ENCODE measurements around the gene SLC25A42.
"Not testable (repeated sequence)": the region's sequence is repeated elsewhere in the genome, so short reads cannot be mapped to it uniquely, and the experiment has no call there.

SLC25A42 gene

DNA sequence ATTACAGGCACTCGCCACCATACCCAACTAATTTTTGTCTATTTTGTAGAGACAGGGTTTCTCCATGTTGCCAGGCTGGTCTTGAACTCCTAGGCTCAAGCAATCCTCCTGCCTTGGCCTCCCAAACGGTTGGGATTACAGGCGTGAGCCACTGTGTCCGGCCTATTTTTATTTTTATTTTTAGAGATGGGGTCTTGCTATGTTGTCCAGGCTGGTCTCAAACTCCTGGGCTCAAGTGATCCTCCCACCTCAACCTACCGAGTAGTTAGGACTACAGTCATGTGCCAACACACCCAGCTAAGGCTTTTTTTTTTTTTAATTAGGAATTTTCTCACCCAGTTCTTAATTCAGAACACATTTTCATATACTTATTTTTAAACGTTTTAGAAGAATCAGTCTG, 71.9 kb downstream of the SLC25A42 start:
- not testable (repeated sequence) for DNase-seq (ENCODE audit: low read depth in 2 of 2)

DNA sequence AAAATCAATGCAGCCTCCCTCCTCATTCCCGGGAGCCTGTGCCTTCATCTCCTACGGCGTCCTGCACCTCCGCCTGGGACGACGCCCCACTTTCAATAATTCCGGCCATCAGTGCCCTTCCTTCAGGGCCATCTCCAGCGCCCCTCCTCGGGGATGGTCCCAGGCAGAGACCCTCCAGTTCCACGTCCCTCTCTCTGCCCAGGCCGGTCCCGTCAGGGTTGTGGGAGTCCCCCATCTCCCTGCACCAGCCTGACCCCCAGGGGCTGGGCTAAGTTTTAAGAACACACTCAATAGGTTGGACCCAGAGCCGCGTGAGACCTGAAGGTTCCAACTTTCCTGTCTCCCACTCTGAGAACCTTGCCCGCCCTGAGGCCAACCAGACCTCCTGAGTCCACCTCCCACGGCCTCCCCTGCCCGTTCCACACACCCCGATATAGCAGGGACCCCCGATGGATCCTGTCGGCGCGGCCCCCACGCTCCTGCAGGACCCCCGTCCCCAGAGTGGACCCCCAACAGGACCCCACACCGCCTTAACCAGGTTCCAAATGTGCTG, 73.8 kb downstream of the SLC25A42 start:
- DNase-seq (ENCODE audit: low read depth in 2 of 2), result no peak

DNA sequence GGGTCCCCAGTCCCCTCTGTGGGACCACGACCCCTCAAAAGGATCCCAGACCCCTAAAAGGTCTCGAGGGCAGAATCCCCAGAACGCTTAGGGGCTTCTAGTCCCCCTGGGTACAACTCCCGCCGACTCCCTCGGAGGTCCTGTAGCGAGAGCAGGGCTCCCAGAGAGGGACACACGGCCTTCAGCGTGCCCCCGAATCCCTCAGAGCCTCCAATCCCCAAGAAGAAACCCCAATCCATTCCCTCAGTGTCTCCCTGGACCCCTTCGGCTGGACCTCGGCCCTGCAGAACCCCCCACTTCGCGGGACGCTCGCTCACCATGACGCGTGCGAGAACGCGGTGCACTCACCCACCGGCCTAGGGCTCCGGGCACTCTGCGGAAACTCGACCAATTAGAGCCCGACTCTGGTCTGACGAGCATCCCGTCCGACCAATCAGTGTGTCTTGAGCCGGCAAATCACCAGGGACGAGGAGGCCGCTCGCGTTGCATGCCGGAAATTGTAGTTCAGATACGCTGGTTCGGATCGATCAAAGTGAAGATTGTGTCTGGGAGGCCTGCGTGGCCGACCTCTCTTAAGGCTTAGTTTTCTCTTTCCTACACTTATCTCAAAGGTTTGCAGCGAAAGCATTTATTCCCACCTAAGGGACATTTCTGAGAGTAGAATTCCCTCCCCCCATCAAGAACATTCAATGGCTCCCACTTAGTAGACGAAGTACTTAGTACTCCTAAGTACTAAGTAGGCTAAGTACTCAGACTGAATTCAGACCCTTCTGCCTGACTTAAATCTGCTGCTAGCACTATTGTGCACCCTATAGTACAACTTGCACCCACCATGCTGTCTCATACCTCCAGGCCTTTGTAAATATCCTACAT, 74.6 kb downstream of the SLC25A42 start, which contains the start of gene TMEM161A:
TMEM161A (minus strand) TSS at position 370 of the 873 bp plus-strand sequence; CDS start at position 320, 50 bp downstream.
- DNase-seq (ENCODE audit: low read depth in 2 of 2), result peak; percentile 93 to 95

DNA sequence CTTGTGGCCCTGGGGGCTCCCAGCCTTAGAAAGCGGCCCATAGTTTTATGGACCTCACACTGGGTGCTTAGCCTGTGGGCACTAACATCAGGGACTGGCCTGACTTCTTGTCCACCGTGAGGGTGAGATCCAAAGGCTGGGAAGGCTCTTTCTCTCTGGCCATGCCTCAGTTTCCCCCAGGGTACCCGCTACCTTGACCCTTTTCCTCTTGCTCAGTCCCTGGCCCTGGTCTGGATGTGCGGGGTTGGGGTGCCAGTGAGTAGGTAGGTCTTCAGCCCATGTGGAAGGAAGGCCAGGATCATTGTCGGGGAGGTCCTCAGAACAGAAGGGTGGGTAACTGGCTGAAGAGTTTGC, 76.1 kb downstream of the SLC25A42 start:
- no peak for DNase-seq (ENCODE audit: low read depth in 2 of 2)

DNA sequence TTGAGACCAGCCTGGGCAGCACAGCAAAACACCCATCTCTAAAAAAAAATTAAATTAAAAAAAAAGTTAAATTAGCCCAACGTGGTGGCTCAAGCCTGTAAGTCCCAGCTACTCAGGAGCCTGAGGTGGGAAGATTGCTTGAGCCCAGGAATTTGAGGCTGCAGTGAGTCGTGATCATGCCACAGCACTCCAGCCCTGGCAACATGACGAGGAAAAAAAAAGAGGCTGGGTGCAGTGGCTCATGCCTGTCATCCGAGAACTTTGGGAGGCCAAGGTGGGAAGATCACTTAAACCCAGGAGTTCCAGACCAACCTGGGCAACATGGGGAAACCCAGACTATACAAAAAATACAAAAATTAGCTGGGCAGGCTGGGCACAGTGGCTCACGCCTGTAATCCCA, 76.7 kb downstream of the SLC25A42 start:
- DNase-seq (ENCODE audit: low read depth in 2 of 2), result no peak

DNA sequence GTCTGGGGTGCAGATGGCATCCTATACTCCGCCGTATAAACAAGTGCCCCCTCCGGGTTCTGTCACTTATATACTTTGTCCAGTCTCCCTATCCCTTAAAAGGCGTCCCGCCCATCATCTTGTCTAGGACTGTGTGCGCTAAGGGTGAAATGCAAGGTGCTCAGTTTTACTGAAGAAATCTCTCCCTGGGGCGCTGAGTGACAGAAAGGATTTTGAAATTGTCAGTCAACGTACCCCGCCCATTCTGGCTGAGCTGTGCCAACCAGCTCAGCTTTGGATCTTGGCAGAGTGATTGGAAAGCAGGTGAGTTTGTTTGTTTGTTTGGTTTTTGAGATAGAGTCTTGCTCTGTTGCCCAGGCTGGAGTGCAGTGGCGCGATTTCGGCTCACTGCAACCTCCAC, 78.6 kb downstream of the SLC25A42 start:
- no peak for DNase-seq (ENCODE audit: low read depth in 2 of 2)

DNA sequence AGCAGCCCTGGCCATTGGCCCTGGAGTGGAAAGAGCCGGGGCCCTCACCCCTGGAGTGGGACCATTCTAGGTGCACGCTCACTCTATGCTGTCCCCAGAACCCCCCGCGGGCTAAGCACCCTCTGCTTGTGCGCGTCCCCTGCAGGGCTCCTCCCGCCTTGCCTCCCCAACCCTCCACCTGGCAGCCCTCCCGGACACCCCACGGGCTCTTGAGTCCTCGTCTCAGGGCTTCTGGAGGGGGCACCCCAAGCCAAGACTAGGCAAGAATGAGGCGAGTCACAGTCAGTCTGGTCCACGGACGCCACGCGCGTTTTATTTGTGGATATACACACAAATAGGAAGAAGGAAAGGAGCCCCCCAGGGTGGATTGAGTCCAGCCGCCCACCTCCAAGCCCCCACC, 81.5 kb downstream of the SLC25A42 start:
- DNase-seq (ENCODE audit: low read depth in 2 of 2), result no peak

DNA sequence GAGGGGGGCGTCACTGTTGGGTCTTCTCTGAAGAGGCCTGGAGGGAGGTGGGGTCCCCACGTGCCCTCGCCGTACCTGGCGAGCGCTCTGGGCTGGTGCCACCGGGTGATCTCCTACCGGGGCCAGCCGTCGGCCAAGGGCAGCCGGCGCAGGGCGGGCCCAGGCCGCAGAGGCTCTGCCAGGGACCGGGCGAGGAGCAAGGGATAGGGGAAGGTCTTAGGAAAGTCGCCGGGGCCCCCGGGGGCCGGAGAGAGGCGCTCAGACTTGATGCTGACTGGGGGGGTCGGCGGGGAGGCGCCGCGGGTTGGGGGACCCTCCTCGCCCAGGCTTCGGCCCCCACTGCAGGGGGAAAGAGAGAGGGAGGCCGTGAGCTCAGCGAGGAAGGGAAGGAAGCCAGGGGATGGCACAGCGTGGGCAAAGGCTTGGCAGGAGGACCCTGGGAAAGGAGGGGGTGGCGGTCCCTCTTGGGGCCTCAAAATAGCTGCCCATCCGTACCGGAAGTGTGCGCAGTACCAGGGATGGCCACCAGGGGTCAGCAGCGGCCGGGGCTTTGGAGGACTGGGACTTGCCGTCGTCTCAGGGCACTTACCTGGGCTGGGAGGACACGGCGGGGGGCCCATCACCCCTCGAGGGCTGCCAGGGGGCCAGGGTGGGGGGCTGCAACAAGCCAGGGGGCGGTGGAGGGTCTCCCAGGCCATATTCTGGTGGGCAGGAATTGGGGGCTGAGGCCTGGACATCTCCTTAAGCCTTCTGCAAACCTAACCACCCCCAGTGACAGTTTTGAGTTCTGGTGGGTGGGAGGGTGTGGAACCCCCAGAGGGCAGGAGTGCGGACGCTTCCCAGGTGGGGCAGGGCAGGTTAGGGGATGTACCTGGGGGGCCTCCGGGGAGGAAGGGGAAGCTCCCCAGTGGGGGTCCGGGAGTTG, 82.2 kb downstream of the SLC25A42 start:
- peak; percentile 75 to 89 for DNase-seq (ENCODE audit: low read depth in 2 of 2)

DNA sequence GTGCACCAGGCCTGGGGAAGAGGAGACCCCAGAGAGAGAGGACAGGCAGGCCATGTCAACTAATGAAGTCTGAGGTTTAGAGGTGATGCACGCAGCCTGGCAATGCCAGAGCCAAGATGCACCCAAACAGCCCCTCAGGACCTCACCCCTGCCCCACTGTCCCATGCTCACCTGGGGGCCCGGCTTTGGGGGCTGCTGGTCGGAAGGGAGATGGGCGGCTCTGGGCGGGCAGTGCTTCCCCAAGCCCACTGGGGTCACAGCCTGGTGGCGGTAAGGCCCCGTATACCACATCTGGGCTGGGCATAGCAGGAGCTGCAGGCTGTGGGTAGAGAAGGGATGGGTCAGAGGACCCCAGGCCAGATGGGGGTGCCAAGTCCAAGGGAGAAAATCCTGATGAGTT, 83.1 kb downstream of the SLC25A42 start:
- no peak for DNase-seq (ENCODE audit: low read depth in 2 of 2)

DNA sequence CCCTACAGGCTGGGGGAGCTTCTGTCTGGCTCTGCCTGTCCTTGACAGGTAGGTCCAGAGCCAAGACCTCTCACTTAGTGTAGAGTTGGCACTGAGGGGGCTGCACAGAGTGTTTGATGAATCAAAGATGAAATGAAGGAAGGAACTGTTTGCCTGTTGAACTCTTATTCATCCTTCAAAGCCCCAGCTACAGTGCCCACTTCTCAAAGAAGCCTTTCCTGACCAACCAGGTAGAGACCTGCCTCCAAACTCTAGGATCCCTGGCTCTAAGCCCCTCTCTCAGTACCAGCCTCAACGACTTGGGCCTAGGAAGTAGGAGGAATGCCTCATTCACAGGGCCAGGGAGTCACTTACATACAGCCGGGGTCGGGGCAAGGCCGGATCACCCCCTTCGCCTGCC, 83.5 kb downstream of the SLC25A42 start:
- DNase-seq (ENCODE audit: low read depth in 2 of 2), result no peak

DNA sequence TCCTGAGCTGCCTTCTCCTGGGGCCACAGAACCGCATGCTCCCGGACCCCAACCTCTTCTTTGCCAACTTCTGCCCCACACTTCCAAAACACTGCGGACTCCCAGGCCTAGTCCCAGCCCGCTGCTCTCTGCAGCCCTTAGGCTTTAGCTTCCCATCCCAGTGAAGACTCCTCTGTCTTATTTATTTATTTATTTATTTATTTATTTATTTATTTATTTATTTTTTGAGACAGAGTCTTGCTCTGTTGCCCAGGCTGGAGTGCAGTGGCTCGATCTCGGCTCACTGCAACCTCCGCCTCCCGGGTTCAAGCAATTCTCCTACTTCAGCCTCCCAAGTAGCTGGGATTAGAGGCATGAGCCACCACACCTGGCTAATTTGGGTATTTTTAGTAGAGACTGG, 84.7 kb downstream of the SLC25A42 start:
- not testable (repeated sequence) for DNase-seq (ENCODE audit: low read depth in 2 of 2)

DNA sequence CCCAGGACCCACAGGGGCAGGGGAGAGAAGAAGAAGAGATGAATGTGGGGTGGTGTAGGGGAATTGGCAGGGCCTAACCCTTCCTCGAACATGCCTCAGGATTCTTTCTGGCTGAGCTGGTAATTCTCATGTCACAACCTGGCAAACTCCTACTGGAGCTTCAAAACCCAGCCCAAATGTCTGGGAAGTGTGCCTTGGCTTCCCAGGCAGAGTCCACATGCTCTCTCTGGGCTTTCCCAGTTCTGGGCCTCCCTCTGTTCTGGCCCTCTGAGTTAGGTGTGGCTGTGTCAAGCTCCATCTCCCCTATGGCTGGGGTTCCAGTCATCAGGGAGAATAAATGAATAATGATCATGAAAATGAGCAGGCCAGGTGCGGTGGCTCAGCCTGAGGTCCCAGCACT, 85.6 kb downstream of the SLC25A42 start:
- no peak for DNase-seq (ENCODE audit: low read depth in 2 of 2)

DNA sequence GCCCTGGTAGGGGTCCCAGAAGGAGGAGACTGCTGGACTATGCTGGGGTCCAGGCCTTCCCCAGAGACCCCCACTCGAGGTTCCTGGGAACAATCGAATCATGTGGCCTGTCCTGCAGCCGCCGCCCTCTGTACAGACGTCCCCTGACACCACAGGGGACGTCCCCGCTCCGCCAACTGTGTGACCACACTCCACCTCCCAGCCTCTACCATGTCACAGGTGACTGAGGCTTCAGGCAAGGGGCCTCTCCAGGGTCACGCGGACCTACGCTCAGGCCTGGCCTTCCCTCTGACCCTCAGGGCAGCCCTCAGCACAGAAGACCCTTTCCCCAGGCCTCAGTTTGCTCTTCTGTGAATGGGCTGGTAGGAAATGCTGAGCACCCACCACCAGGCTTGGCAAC, 87.6 kb downstream of the SLC25A42 start:
- no peak for DNase-seq (ENCODE audit: low read depth in 2 of 2)

DNA sequence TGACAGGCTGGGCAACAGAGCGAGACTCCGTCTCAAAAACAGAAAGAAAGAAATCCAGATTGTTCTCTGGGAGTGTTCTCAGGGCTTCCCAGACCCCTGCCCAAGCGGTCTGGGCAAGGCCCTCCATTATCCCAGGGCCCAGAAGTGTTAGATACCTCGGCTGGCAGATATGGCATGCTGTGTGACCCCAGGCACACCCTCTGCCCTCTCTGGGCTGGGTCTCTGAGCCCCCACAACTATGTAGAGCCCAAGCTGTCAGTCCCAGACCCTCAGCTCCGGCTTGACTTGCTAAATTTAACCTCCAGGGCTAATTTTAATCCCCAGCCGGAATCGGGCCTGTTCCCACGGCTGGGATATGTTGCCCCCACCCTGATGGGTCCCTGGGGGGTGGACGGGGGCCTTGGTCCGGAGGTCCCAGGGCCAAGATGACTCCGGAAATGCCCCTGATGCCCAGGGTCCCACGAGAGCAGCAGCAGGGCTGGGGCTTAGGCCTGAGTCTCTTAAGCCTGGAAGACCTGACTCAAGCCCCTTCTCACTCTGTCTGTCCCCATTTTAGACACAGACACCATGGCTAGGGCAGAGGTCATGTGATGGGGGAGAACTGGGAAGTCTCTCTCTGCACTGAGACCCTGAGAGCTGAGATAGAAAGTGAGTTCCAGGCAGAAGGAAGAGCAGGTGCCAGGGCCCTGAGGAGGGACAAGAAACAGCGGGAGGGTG, 89.0 kb downstream of the SLC25A42 start:
- DNase-seq (ENCODE audit: low read depth in 2 of 2), result no peak

DNA sequence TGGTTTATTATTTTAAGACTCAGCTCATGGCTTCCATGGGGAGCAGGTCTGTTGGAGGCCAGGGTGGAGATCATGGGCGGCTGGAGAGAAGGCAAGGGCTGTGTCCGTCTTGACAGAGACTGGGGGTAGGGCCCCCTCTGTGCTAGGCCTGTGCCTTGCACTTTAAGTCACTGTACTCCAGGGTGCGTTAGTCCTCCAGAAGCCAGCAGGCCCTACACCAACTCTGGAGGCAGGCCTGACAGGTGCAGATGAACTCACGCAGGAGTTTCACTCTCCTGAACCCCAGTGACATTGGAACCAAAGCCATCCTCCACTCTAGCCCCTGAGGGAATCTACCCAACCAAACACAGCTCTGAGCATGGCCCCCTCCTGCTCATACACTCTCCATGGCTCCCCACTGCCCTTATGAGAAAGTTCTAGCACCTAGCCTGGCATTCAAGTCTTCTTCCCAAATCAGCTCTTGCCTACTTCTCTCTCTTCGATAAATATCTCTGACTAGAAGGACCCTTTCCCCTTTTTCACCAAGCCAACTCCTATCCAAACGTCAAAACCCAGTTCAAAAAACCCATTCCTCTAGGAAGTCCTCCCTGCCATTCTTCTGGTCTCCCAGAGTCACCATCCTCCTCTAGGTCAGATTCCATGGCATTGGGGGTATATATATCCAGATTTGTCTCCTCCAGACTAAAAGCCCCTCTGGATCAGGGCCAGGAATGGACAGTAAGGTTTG, 91.1 kb downstream of the SLC25A42 start:
- no peak for DNase-seq (ENCODE audit: low read depth in 2 of 2)

DNA sequence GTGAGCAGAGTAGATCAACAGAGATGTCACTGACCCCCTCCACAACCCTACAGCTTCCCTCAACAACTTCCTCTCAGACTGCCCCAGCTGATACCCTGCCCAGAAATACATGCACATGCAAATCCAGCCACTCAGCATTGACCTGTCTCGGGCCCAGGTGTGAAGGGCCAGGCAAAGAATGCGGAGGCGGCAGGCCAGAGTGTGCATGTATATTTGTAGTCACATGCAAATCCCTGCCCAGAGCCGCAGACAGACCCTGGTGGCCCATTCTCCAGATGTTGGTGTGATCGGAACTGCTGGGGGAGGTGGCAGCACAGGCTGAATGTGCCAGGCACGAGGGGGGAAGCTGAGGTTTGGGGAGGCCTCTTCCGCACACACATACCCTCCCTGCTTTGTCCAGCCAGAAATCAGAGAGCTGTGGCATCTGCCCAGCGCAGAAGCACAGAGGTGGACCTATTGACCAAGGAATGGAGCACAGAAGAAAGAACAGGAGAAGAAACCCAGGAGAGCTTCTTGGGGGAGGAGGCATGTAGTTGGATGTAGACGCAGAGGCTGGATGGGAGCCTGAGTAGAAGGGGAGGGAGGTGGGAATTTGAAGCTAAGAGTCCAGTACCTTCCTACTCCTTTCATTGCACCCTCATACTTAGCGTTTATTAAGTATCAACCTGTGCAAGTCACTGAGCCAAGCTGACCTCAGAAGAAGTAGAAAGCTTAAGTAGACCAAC, 91.9 kb downstream of the SLC25A42 start:
- DNase-seq (ENCODE audit: low read depth in 2 of 2), result no peak

DNA sequence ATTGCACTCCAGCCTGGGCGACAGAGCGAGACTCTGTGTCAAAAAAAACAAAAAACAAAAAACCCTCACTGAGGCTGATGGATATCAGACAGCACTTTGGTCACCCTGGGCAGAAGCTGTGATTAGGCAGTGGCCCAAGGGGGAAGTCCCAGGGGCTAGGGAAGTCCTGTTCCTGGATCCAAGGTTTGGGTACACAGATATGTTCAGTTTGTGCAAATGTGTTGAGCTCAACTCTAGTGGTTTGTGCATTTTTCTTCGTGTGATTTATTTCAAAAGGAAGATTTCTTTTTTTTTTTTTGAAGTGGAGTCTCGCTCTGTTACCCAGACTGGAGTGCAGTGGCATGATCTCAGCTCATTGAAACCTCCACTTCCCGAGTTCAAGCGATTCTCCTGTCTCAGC, 94.0 kb downstream of the SLC25A42 start:
- no peak for DNase-seq (ENCODE audit: low read depth in 2 of 2)

DNA sequence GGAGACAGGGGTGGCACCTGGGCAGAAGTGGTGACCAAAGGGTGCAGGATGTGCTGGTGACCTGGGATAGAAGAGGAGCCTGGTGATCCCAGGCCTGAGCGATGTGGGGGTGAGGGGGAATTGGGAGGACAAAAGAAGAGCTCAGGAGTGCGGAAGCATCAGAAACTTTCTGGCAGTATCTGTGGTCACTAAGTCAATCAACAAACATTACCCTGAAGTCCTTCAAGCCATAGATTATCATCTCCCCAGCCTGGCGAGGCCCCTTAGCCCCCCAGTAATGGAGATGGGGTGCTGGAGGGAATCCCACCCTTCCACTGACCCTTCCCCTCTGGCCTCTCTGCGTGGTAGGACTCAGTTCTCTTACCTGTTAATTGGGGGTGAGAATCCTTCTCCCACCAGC, 95.7 kb downstream of the SLC25A42 start:
- no peak for DNase-seq (ENCODE audit: low read depth in 2 of 2)

DNA sequence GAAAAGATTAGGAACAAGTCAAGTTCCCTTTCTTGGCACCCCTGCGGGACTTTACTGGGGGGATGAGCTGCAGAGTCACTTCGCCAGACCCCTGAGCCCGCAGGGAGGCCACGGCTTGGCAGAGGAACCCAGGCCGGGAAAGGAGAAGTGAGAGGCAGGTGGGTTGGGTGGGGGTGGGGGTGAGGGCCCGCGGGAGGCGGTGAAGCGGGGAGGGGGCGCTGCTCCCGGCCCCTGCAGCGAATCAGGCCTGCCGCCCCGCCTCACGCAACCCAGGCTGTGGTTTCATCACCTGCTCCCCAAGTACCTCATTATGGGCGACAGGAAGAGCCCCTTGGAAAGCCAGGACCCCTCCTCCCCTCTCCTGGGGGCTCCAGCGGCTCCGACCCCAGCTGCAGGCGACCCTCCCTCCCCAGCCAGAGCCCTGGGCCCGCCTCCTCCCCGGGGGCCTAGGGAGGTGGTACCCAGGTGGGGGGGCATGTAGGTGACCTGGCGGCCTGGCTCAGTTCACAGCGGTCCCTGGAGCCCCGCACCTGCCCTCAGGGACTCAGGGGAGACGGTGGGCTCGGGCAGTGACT, 96.8 kb downstream of the SLC25A42 start:
- DNase-seq (ENCODE audit: low read depth in 2 of 2), result no peak

DNA sequence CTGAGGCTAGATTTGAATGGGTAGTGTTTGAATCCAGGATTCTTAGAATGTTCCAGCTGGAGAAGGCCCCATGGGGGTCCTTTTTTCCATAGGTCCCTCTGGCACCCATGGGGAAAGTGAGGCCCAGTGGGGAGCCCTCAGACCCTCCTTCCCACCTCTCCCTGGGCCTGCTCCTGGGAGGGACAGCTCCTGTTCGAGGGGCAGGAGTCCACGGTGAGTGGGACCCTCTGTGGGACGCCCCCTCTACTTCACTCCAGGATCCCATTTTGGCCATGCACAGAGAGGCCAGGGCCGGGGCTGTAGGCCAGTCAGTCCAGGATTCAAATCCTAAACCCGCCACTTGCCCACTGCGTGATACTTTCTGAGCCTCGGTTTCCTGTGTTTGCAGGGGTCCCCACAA, 98.7 kb downstream of the SLC25A42 start:
- no peak for DNase-seq (ENCODE audit: low read depth in 2 of 2)
